Esophagus squamous epithelium (tissue), 5 donors: ENCODE data around the gene VAV3. TPM values are rescaled to one million over a fixed set of nuclear protein-coding genes. Genes with fewer than 3 reads are reported as not detected.

Experiments
- DNase-seq: peaks from one replicate; lab custom pipeline; 2025; lab: John Stamatoyannopoulos, UW
- H3K27ac ChIP-seq, 4 donors: fragments of 200-600 bp; sonication (generic); one replicate each; pipeline ENCODE4 v1.5.1; 2016 to 2019; ENCODE audit warnings: mild to moderate bottlenecking in 1 of 4
- H3K27me3 ChIP-seq, 4 donors: fragments of 200-600 bp; sonication (generic); 1 replicate in 3 of 4; 2 replicates in 1 of 4; pipeline versions ENCODE4 v1.5.1 to v1.6.0; 2017 to 2021; ENCODE audit warnings: antibody characterized with exemption in 1 of 4
- H3K36me3 ChIP-seq, 3 donors: fragments of 200-600 bp; sonication (generic); one replicate each; pipeline ENCODE4 v1.5.1; 2016 to 2019
- H3K4me1 ChIP-seq, 3 donors: fragments of 200-600 bp; sonication (generic); one replicate each; pipeline ENCODE4 v1.5.1; 2017 to 2019
- H3K4me3 ChIP-seq, 4 donors: fragments of 200-600 bp; sonication (generic); 1 replicate in 3 of 4; 2 replicates in 1 of 4; pipeline ENCODE4 v1.5.1; 2016 to 2019; ENCODE audit warnings: mild to moderate bottlenecking in 2 of 4, moderate library complexity in 1 of 4
- H3K9me3 ChIP-seq, 3 donors: fragments of 200-600 bp; sonication (generic); one replicate each; pipeline ENCODE4 v1.5.1; 2016 to 2019
- CTCF ChIP-seq, 6 experiments: fragments of 450-650 bp in 4 of 6; fragments of 200-600 bp in 2 of 6; sonication (generic) in 2 of 6; IDR thresholded peaks; one replicate each; pipeline ENCODE4 v1.5.1; 2016 to 2019; ENCODE audit warnings: antibody characterized with exemption in 6 of 6, mild to moderate bottlenecking in 4 of 6, moderate library complexity in 4 of 6
- POLR2A ChIP-seq, 4 donors: fragments of 450-650 bp; IDR thresholded peaks; one replicate each; pipeline ENCODE4 v1.6.1; 2017; ENCODE audit warnings: antibody characterized with exemption in 4 of 4, mild to moderate bottlenecking in 4 of 4, moderate library complexity in 3 of 4
- WGBS, 2 donors: methylation state at CpG; one replicate each; pipeline ENCODE4 v1.1.5; 2018; 5-methylcytosine and 5-hydroxymethylcytosine counted together
- intact Hi-C: fragments of 100-400 bp; cut with DNase I; formaldehyde crosslinking; loops from one replicate; pipeline ENCODE4 v1.15.0; 2022
- total RNA-seq, 4 donors: library from RNA; depleted of rRNA; stranded (reverse); fragments of >200 nt; gene quantifications; one replicate each; pipeline ENCODE4 v1.1.0, GENCODE V29; 2016
- donor health status: DM: yes; HTN: yes; CAD: no.

VAV3 gene
- total RNA-seq, 4 donors from 2014 or later, result 43.4 to 126 (median 76.9) TPM

DNA sequence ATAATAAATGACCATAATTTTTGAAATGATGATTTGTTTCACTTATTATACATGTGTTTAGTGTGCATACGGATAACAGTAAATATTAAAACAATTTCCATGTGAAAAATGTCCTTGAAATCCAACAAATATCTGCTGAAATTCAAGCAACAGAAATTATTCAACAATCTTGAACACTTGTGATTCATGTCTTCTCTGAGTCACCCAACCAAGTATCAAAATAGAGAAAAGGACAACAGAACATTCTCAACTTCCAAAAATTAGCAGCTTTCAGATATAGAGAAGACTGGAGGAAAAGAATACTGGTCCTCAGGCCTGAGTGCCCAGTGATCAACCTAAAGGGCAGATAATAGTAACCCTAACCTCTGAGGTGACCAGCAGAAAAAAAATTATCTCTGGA is 90.8 kb downstream of the VAV3 start:
- peaks cover 0 to 17% (median 15%) of the 10 kb centered on the region in 3 donors for H3K4me1 ChIP-seq
- no peaks in the 10 kb centered on the region for H3K36me3 ChIP-seq
- no peak overlapping the region for H3K27ac ChIP-seq
- intact Hi-C loops, result no loop called here
- H3K4me3 ChIP-seq, result no peak overlapping the region
- TF ChIP-seq POLR2A (IDR thresholded peaks at IDR 0.05), result no peak
- TF ChIP-seq CTCF (IDR thresholded peaks at IDR 0.05), result no peak
- no peak for DNase-seq
- peaks cover 0 to 9% (median 0%) of the 10 kb centered on the region in 4 donors for H3K27me3 ChIP-seq
- WGBS, 2 donors, result 73 to 91% methylated on average over 1 of the region's 1 CpG
- no peaks in the 10 kb centered on the region for H3K9me3 ChIP-seq

- intact Hi-C loops, result no loop called here
- Histone ChIP-seq H3K36me3 (no peaks in the 10 kb centered on the region), H3K27ac (no peak overlapping the region), H3K9me3 (no peaks in the 10 kb centered on the region), H3K4me3 (no peak overlapping the region), H3K27me3 (peaks cover 0 to 9% (median 0%) of the 10 kb centered on the region in 4 donors), H3K4me1 (peaks cover 0 to 8% (median 8%) of the 10 kb centered on the region in 3 donors)
- no peak for DNase-seq
- TF ChIP-seq POLR2A (IDR thresholded peaks at IDR 0.05) (no peak), CTCF (IDR thresholded peaks at IDR 0.05) (no peak)
Measured at GRCh38 chr1:107871687-107872395, 93.1 kb downstream of the VAV3 start.

GRCh38 chr1:107871259-107871658 is 93.7 kb downstream of the VAV3 start:
- Histone ChIP-seq H3K9me3 (no peaks in the 10 kb centered on the region), H3K36me3 (no peaks in the 10 kb centered on the region), H3K27ac (no peak overlapping the region), H3K27me3 (peaks cover 0 to 9% (median 0%) of the 10 kb centered on the region in 4 donors), H3K4me1 (peaks cover 0 to 4% (median 3%) of the 10 kb centered on the region in 3 donors), H3K4me3 (no peak overlapping the region)
- TF ChIP-seq CTCF (IDR thresholded peaks at IDR 0.05) (no peak), POLR2A (IDR thresholded peaks at IDR 0.05) (no peak)
- DNase-seq, result no peak
- intact Hi-C loops, result no loop called here
- 39 to 45% methylated on average over 2 of the region's 2 CpGs for WGBS, 2 donors

- intact Hi-C loops, result no loop called here
- H3K36me3 ChIP-seq, result no peaks in the 10 kb centered on the region
- H3K9me3 ChIP-seq, result no peaks in the 10 kb centered on the region
- peaks cover 0 to 4% (median 0%) of the 10 kb centered on the region in 4 donors for H3K27me3 ChIP-seq
- no peak overlapping the region for H3K27ac ChIP-seq
- DNase-seq, result no peak
- H3K4me3 ChIP-seq, result no peak overlapping the region
- WGBS, 2 donors, result 62 to 64% methylated on average over 3 of the region's 3 CpGs
- TF ChIP-seq CTCF (IDR thresholded peaks at IDR 0.05) (no peak), POLR2A (IDR thresholded peaks at IDR 0.05) (no peak)
- H3K4me1 ChIP-seq, result no peaks in the 10 kb centered on the region
Measured at GRCh38 chr1:107870696-107871095, 94.3 kb downstream of the VAV3 start.

DNA sequence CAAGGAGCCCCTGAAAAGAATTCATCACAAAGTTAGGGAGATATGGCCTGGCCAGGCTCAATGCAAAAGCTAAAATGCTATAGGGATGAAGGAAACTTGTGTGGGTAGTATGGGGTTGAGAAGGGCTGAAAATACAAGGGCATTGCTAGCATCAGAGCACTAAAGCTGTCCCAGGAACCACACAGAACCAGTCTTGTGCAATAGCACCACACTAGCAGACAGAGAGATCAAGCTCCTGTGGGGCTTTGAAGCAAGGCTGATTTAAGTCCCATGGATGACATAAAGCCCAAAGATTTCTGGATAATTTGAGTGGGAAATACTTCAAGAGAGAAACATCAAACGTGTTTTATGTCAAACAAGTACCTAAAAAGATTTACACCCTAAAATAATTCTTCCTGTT is 97.1 kb downstream of the VAV3 start:
- intact Hi-C loops, result no loop called here
- 42 to 55% methylated on average over 1 of the region's 1 CpG for WGBS, 2 donors
- no peak for DNase-seq
- Histone ChIP-seq H3K4me3 (no peak overlapping the region), H3K4me1 (no peaks in the 10 kb centered on the region), H3K27ac (no peak overlapping the region), H3K27me3 (no peaks in the 10 kb centered on the region), H3K9me3 (no peaks in the 10 kb centered on the region), H3K36me3 (no peaks in the 10 kb centered on the region)
- TF ChIP-seq CTCF (IDR thresholded peaks at IDR 0.05), result no peak
- no peak for TF ChIP-seq POLR2A (IDR thresholded peaks at IDR 0.05)
